Muscle of back (tissue), 11 donors: Measurements from ENCODE around the gene AOPEP. TPM values are rescaled to one million over a fixed set of nuclear protein-coding genes. Genes with fewer than 3 reads are reported as not detected.
A peak's percentile ranks its signal among the peaks of the same experiment; 100 is the strongest.
"Not testable (repeated sequence)": the region's sequence is repeated elsewhere in the genome, so short reads cannot be mapped to it uniquely, and the experiment has no call there.

Experiments used
- DNase-seq, 3 donors: peaks; one replicate each; pipeline versions ENCODE4 v3.0.0 to v3.0.0-alpha.2; 2013
- polyA plus RNA-seq, 10 donors: library from polyadenylated mRNA; unstranded; fragments of 120-200 nt; gene quantifications; one replicate each; pipeline ENCODE4 v1.2.1, GENCODE V29; 2013; ENCODE audit not compliant: insufficient read length in 10 of 10

The AOPEP gene
- polyA plus RNA-seq, 10 donors: 25.6 to 44.3 (median 32.8) TPM

- DNase-seq: peak in 2 of 3 donors; percentile 70 to 71
Observed at GRCh38 chr9:94952565-94953373, 226.3 kb downstream of the AOPEP start.

- no peak for DNase-seq
Observed at GRCh38 chr9:94956731-94957130, 230.2 kb downstream of the AOPEP start.

- DNase-seq: no peak
Observed at GRCh38 chr9:94960964-94961363, 234.5 kb downstream of the AOPEP start.

GRCh38 chr9:94961870-94962269, 235.4 kb downstream of the AOPEP start:
- DNase-seq: no peak

GRCh38 chr9:94965631-94966030, 239.1 kb downstream of the AOPEP start:
- DNase-seq: not testable (repeated sequence)

- not testable (repeated sequence) for DNase-seq
Observed at GRCh38 chr9:94966046-94966445, 239.5 kb downstream of the AOPEP start.

- DNase-seq: no peak
Observed at GRCh38 chr9:94967482-94967881, 241.0 kb downstream of the AOPEP start.

GRCh38 chr9:94971378-94972131, 245.1 kb downstream of the AOPEP start:
- DNase-seq: no peak

GRCh38 chr9:94973451-94973941, 247.0 kb downstream of the AOPEP start:
- peak; percentile 72 to 91 (median 88) for DNase-seq

GRCh38 chr9:94974154-94974879, 247.8 kb downstream of the AOPEP start:
- DNase-seq: peak in 1 of 3 donors; percentile 32

GRCh38 chr9:94975480-94975879, 249.0 kb downstream of the AOPEP start:
- DNase-seq: no peak

GRCh38 chr9:94976077-94976476, 249.6 kb downstream of the AOPEP start:
- no peak for DNase-seq

- DNase-seq: no peak
Observed at GRCh38 chr9:94977416-94977815, 250.9 kb downstream of the AOPEP start.

- no peak for DNase-seq
Observed at GRCh38 chr9:94979904-94980507, 253.5 kb downstream of the AOPEP start.

- no peak for DNase-seq
Observed at GRCh38 chr9:94980947-94981722, 254.6 kb downstream of the AOPEP start.

- peak in 1 of 3 donors; percentile 34 for DNase-seq
Observed at GRCh38 chr9:94981723-94982090, 255.2 kb downstream of the AOPEP start.

- DNase-seq: no peak
Observed at GRCh38 chr9:94982211-94982610, 255.7 kb downstream of the AOPEP start.

GRCh38 chr9:94983552-94983951, 257.1 kb downstream of the AOPEP start:
- DNase-seq: no peak

- DNase-seq: no peak
Observed at GRCh38 chr9:94984891-94985476, 258.5 kb downstream of the AOPEP start.

GRCh38 chr9:94985649-94986048, 259.1 kb downstream of the AOPEP start:
- no peak for DNase-seq

- no peak for DNase-seq
Observed at GRCh38 chr9:94987731-94988130, 261.2 kb downstream of the AOPEP start.
